Esophagus squamous epithelium (tissue), 5 donors: ENCODE results near the gene SCN8A. TPM values are rescaled to one million over a fixed set of nuclear protein-coding genes. Genes with fewer than 3 reads are reported as not detected.

Experiments used
- DNase-seq: peaks from one replicate; lab custom pipeline; 2025; lab: John Stamatoyannopoulos, UW
- H3K27ac ChIP-seq, 4 donors: fragments of 200-600 bp; sonication (generic); one replicate each; pipeline ENCODE4 v1.5.1; 2016 to 2019; ENCODE audit warnings: mild to moderate bottlenecking in 1 of 4
- H3K27me3 ChIP-seq, 4 donors: fragments of 200-600 bp; sonication (generic); 1 replicate in 3 of 4; 2 replicates in 1 of 4; pipeline versions ENCODE4 v1.5.1 to v1.6.0; 2017 to 2021; ENCODE audit warnings: antibody characterized with exemption in 1 of 4
- H3K36me3 ChIP-seq, 3 donors: fragments of 200-600 bp; sonication (generic); one replicate each; pipeline ENCODE4 v1.5.1; 2016 to 2019
- H3K4me1 ChIP-seq, 3 donors: fragments of 200-600 bp; sonication (generic); one replicate each; pipeline ENCODE4 v1.5.1; 2017 to 2019
- H3K4me3 ChIP-seq, 4 donors: fragments of 200-600 bp; sonication (generic); 1 replicate in 3 of 4; 2 replicates in 1 of 4; pipeline ENCODE4 v1.5.1; 2016 to 2019; ENCODE audit warnings: mild to moderate bottlenecking in 2 of 4, moderate library complexity in 1 of 4
- H3K9me3 ChIP-seq, 3 donors: fragments of 200-600 bp; sonication (generic); one replicate each; pipeline ENCODE4 v1.5.1; 2016 to 2019
- POLR2A ChIP-seq, 4 donors: fragments of 450-650 bp; IDR thresholded peaks; one replicate each; pipeline ENCODE4 v1.6.1; 2017; ENCODE audit warnings: antibody characterized with exemption in 4 of 4, mild to moderate bottlenecking in 4 of 4, moderate library complexity in 3 of 4
- WGBS, 2 donors: methylation state at CpG; one replicate each; pipeline ENCODE4 v1.1.5; 2018; 5-methylcytosine and 5-hydroxymethylcytosine counted together
- intact Hi-C: fragments of 100-400 bp; cut with DNase I; formaldehyde crosslinking; loops from one replicate; pipeline ENCODE4 v1.15.0; 2022
- total RNA-seq, 4 donors: library from RNA; depleted of rRNA; stranded (reverse); fragments of >200 nt; gene quantifications; one replicate each; pipeline ENCODE4 v1.1.0, GENCODE V29; 2016
- TF ChIP-seq, protein P1 (sequence below), 6 experiments: fragments of 450-650 bp in 4 of 6; fragments of 200-600 bp in 2 of 6; sonication (generic) in 2 of 6; IDR thresholded peaks; one replicate each; pipeline ENCODE4 v1.5.1; 2016 to 2019; ENCODE audit warnings: antibody characterized with exemption in 6 of 6, mild to moderate bottlenecking in 4 of 6, moderate library complexity in 4 of 6
- donor health status: DM: yes; HTN: yes; CAD: no.

The SCN8A gene
- total RNA-seq, 4 donors from 2014 or later = 0.11 to 1.1 (median 0.40) TPM

DNA sequence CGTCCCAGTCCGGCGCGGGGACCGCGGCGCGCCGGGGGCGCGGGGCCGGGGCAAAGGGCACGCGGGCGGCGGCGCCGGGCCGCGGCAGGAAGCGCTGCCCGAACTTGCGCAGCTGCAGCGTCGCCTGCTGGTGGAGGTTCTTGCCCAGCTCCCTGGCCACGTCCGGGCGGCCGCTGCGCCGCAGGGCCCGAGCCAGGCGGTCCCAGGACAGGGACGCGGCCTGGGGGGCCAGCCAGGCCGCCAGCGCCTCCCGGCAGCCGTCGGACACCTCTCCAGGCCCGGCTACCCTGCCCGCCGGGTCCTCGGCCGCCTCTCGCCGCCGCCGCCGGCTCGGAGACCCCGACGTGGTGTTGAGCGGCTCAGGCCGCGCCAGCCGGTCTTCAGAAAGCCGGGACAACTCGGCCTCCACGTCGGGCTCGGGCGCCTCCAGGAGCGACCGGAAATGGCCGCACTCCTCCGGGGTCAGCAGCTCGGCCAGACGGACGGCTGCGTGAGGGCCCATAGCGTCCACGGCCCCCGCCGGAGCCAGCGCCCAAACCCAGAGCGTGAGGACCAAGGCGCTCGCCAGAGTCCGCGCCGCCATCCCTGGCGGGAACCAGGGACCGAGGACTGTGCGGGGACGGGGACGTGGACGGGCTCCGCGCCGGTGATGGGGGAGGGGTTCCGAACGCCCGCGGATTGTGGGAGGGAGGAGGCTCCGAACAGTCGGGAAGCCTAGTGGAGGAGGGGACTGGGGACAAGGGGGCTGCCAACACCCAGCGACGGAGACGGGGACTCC lies 223.5 kb downstream of the SCN8A start:
- 8% methylated on average over 28 of the region's 100 CpGs; no CpG with 5 or more reads in 1 of the 2 donors for WGBS, 2 donors
- peaks cover 0 to 63% (median 0%) of the 10 kb centered on the region in 4 donors for H3K27me3 ChIP-seq
- intact Hi-C loops = loop anchor here (10.0 kb wide), 1 partner anchor 280 kb away; no protein-coding TSS in a partner anchor
- peaks cover 5 to 21% (median 8%) of the 10 kb centered on the region in 3 donors for H3K4me1 ChIP-seq
- H3K27ac ChIP-seq = peak overlapping the region; percentile 48 to 82 (median 68)
- H3K4me3 ChIP-seq = peak overlapping the region; percentile 39 to 66 (median 53)
- no peaks in the 10 kb centered on the region for H3K36me3 ChIP-seq
- TF ChIP-seq POLR2A (IDR thresholded peaks at IDR 0.05) = peak in 2 of 4 donors; percentile 15 to 28
- TF ChIP-seq, protein P1, sequence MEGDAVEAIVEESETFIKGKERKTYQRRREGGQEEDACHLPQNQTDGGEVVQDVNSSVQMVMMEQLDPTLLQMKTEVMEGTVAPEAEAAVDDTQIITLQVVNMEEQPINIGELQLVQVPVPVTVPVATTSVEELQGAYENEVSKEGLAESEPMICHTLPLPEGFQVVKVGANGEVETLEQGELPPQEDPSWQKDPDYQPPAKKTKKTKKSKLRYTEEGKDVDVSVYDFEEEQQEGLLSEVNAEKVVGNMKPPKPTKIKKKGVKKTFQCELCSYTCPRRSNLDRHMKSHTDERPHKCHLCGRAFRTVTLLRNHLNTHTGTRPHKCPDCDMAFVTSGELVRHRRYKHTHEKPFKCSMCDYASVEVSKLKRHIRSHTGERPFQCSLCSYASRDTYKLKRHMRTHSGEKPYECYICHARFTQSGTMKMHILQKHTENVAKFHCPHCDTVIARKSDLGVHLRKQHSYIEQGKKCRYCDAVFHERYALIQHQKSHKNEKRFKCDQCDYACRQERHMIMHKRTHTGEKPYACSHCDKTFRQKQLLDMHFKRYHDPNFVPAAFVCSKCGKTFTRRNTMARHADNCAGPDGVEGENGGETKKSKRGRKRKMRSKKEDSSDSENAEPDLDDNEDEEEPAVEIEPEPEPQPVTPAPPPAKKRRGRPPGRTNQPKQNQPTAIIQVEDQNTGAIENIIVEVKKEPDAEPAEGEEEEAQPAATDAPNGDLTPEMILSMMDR (IDR thresholded peaks at IDR 0.05) = peak; percentile 17 to 84 (median 67)
- H3K9me3 ChIP-seq = no peaks in the 10 kb centered on the region
- DNase-seq = no peak

DNA sequence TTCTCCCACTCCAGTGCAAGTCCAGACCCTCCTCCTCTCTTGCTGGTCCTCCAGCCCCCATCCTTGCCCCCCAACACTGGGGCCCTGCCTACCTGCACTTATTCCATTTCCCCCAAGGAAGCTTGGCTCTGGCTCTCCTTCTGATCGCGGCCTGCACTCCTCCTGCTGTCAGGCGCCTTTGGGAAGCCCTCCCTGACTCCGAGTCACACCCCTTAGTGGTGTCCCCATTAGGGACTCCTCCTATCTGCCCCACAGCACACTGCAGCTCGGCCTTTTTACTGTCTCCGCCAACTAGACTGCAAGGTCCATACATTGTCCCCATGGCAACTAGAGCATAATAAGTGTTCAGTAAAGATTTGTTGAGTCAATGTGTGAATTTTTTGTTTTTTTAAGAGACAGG lies 224.5 kb downstream of the SCN8A start:
- H3K4me1 ChIP-seq = peaks cover 5 to 32% (median 13%) of the 10 kb centered on the region in 3 donors
- DNase-seq = no peak
- peaks cover 0 to 74% (median 0%) of the 10 kb centered on the region in 4 donors for H3K27me3 ChIP-seq
- WGBS, 2 donors = 89 to 92% methylated on average over 6 of the region's 6 CpGs
- no peaks in the 10 kb centered on the region for H3K36me3 ChIP-seq
- H3K9me3 ChIP-seq = no peaks in the 10 kb centered on the region
- intact Hi-C loops = loop anchor here (10.0 kb wide), 1 partner anchor 281 kb away; no protein-coding TSS in a partner anchor
- no peak for TF ChIP-seq POLR2A (IDR thresholded peaks at IDR 0.05)
- TF ChIP-seq, protein P1 (IDR thresholded peaks at IDR 0.05) = no peak
- no peak overlapping the region for H3K27ac ChIP-seq
- no peak overlapping the region for H3K4me3 ChIP-seq

DNA sequence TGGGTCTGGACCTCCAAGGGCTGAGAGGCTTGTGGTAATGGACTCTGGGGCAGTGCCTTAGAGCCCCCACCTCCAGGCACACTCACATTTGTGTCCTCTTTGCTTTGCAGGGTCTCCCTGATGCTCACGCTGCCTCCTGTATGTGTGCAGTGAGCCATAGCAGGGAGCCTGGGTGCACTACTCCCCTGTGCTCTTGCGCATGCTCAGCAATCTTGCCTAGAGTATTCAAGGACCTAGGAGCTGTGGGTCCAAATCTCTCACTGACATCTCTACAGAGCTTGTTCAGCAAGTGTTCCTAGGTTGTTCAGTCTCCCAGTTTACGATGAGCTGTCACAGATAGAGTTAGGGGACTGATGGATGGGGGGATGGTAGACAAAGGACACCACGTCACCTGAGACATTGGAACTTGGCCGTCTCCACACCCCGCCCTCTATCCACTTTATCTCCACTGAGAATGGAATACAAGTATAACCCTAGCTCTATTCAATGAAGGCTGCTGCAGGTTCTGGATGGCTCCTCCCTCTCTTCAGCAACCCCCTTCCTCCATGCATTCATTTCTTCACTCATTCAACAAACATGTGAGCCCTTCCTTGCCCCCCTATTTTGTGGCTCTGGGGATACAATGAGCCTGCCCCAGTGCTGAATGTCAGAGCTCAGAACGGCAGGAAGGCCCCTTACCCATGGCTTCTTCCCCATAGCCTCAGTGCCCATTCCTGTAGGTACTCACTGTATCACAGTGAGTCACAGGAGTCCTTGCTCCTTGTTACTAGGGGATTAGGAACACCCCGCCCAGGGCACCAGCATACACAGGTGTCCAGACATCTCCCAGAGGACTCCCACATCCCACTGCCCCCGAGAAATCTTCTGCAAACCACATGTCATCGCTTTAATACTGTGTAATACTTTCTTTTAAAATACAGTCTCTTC lies 226.3 kb downstream of the SCN8A start:
- DNase-seq = no peak
- H3K4me3 ChIP-seq = no peak overlapping the region
- H3K36me3 ChIP-seq = no peaks in the 10 kb centered on the region
- intact Hi-C loops = loop anchor here (10.0 kb wide), 1 partner anchor 282 kb away; no protein-coding TSS in a partner anchor
- peaks cover 0 to 91% (median 0%) of the 10 kb centered on the region in 4 donors for H3K27me3 ChIP-seq
- no peak overlapping the region for H3K27ac ChIP-seq
- 79 to 82% methylated on average over 10 of the region's 10 CpGs for WGBS, 2 donors
- TF ChIP-seq, protein P1 (IDR thresholded peaks at IDR 0.05) = no peak
- TF ChIP-seq POLR2A (IDR thresholded peaks at IDR 0.05) = no peak
- peaks cover 5 to 43% (median 16%) of the 10 kb centered on the region in 3 donors for H3K4me1 ChIP-seq
- H3K9me3 ChIP-seq = no peaks in the 10 kb centered on the region

DNA sequence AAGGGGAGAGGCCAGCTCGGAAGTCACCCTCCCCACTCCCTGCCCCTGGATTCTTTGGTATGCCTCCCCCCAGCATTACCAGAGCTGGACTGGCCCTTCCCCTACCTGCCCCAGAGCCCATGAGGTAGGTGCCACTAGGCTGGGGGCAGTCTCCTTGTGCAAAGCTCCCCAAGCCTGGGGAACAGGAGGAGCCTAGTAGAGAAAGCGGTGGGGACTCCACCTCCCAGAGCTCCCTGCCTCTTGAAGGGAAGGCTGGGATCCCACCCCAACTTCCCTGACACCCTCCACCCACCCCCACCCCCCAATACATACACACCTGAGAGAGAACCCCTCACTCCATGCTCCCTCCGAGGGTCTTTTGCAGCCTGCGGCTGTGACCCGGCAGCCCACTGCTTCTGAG lies 227.1 kb downstream of the SCN8A start:
- DNase-seq = no peak
- Histone ChIP-seq H3K4me3 (no peak overlapping the region), H3K27me3 (peaks cover 0 to 98% (median 0%) of the 10 kb centered on the region in 4 donors), H3K36me3 (no peaks in the 10 kb centered on the region), H3K27ac (no peak overlapping the region), H3K9me3 (no peaks in the 10 kb centered on the region), H3K4me1 (peaks cover 5 to 43% (median 16%) of the 10 kb centered on the region in 3 donors)
- WGBS, 2 donors = 83 to 100% methylated on average over 1 to 2 of the region's 5 CpGs
- intact Hi-C loops = loop anchor here (10.0 kb wide), 1 partner anchor 283 kb away; no protein-coding TSS in a partner anchor
- no peak for TF ChIP-seq POLR2A (IDR thresholded peaks at IDR 0.05)
- TF ChIP-seq, protein P1 (IDR thresholded peaks at IDR 0.05) = no peak
